IMR-90 (cell line): ENCODE data around the gene CITED2. TPM values are rescaled to one million over a fixed set of nuclear protein-coding genes. Genes with fewer than 3 reads are reported as not detected.
A peak's percentile ranks its signal among the peaks of the same experiment; 100 is the strongest.

Experiments used
- ATAC-seq: fragments of 200-7000 bp; cut with Tn5 transposase; 2 replicates; pipeline ENCODE4 v1.9.1; 2020; ENCODE audit warnings: low read depth, mild to moderate bottlenecking, moderate library complexity
- BruUV-seq: library from RNA; stranded (reverse); fragments of 400-500 nt; replicated peaks from 2 replicates; lab custom pipeline; 2021; lab: Mats Ljungman, UMichigan
- CTCF ChIA-PET: fragments of 300-600 bp; formaldehyde crosslinking; extraction: SDS; loops from one replicate; lab custom pipeline; 2021; ENCODE audit warnings: antibody characterized with exemption; lab: Yijun Ruan, JAX
- POLR2A ChIA-PET: fragments of 300-600 bp; sonication (Branson Sonifier 250); formaldehyde crosslinking; loops from one replicate; lab custom pipeline; 2022; ENCODE audit warnings: antibody characterized with exemption; ENCODE audit not compliant: unreplicated experiment; lab: Charles Lee
- DNase-seq: peaks from one replicate; pipeline ENCODE4 v3.0.0; 2013
- H2AFZ ChIP-seq: replicated peaks from 2 replicates; pipeline ENCODE3; 2013; ENCODE audit warnings: low read length, mild to moderate bottlenecking; ENCODE audit not compliant: poor library complexity
- H2AK5ac ChIP-seq: 2 replicates; pipeline ENCODE4 v1.6.1; 2013; ENCODE audit warnings: low read depth, low read length, inconsistent platforms
- H2AK9ac ChIP-seq: replicated peaks from 2 replicates; pipeline ENCODE3; 2013; ENCODE audit warnings: mild to moderate bottlenecking, low read depth, low read length, moderate library complexity; ENCODE audit not compliant: poor library complexity
- H2BK120ac ChIP-seq: 2 replicates; pipeline ENCODE4 v1.6.1; 2013; ENCODE audit warnings: low read depth, low read length, inconsistent platforms
- H2BK15ac ChIP-seq: 3 replicates; pipeline ENCODE4 v1.6.1; 2013; ENCODE audit warnings: low read depth, low read length, inconsistent platforms
- H2BK20ac ChIP-seq: 2 replicates; pipeline ENCODE4 v1.6.1; 2013; ENCODE audit warnings: low read depth, mild to moderate bottlenecking, inconsistent platforms, low read length, moderate library complexity
- H2BK5ac ChIP-seq: 2 replicates; pipeline ENCODE4 v1.6.1; 2013; ENCODE audit warnings: mild to moderate bottlenecking, low read depth, low read length, inconsistent platforms; ENCODE audit not compliant: poor library complexity, severe bottlenecking
- H3K14ac ChIP-seq: replicated peaks from 2 replicates; pipeline ENCODE4 v1.6.1; 2013; ENCODE audit warnings: low read depth, low read length, inconsistent platforms
- H3K18ac ChIP-seq: 2 replicates; pipeline ENCODE4 v1.6.1; 2013; ENCODE audit warnings: low read depth, low read length, control low read depth
- H3K23ac ChIP-seq: 2 replicates; pipeline ENCODE4 v1.6.1; 2013; ENCODE audit warnings: low read depth, low read length, inconsistent platforms
- H3K27ac ChIP-seq: 2 replicates; pipeline ENCODE4 v1.5.1; 2013; ENCODE audit warnings: mild to moderate bottlenecking, control low read depth, low read length; ENCODE audit not compliant: insufficient read depth
- H3K27me3 ChIP-seq: 2 replicates; pipeline ENCODE4 v1.6.1; 2013; ENCODE audit warnings: low read length; ENCODE audit not compliant: control insufficient read depth, insufficient read depth
- H3K36me3 ChIP-seq: 2 replicates; pipeline ENCODE4 v1.6.1; 2013; ENCODE audit warnings: low read length, mixed read lengths; ENCODE audit not compliant: control insufficient read depth, insufficient read depth
- H3K4ac ChIP-seq: 2 replicates; pipeline ENCODE4 v1.6.1; 2013; ENCODE audit warnings: low read depth, low read length, inconsistent platforms
- H3K4me1 ChIP-seq: 2 replicates; pipeline ENCODE4 v1.6.1; 2013; ENCODE audit warnings: low read length, mixed read lengths; ENCODE audit not compliant: control insufficient read depth, insufficient read depth
- H3K4me2 ChIP-seq: 2 replicates; pipeline ENCODE4 v1.6.1; 2013; ENCODE audit warnings: low read depth, mild to moderate bottlenecking, control low read depth, low read length, moderate library complexity
- H3K4me3 ChIP-seq: 2 replicates; pipeline ENCODE4 v1.5.1; 2013; ENCODE audit warnings: low read depth, mild to moderate bottlenecking, control low read depth, low read length, moderate library complexity; ENCODE audit not compliant: insufficient read depth
- H3K56ac ChIP-seq: 2 replicates; pipeline ENCODE4 v1.6.1; 2013; ENCODE audit warnings: low read length, inconsistent platforms; ENCODE audit not compliant: insufficient read depth; ENCODE audit errors: extremely low read depth
- H3K79me1 ChIP-seq, 2 experiments: 2 replicates each; pipeline ENCODE4 v1.6.1; 2013; ENCODE audit warnings: low read length in 2 of 2, inconsistent platforms in 1 of 2, low read depth in 1 of 2
- H3K9ac ChIP-seq: 2 replicates; pipeline ENCODE4 v1.6.1; 2013; ENCODE audit warnings: low read depth, low read length, control low read depth
- H3K9me1 ChIP-seq: 2 replicates; pipeline ENCODE4 v1.6.1; 2013; ENCODE audit warnings: low read length, inconsistent platforms; ENCODE audit not compliant: insufficient read depth
- H3K9me3 ChIP-seq: 2 replicates; pipeline ENCODE4 v1.6.1; 2013; ENCODE audit warnings: low read length; ENCODE audit not compliant: control insufficient read depth, insufficient read depth
- H4K20me1 ChIP-seq: 2 replicates; pipeline ENCODE4 v1.6.1; 2013; ENCODE audit warnings: low read length, inconsistent platforms; ENCODE audit not compliant: insufficient read depth
- H4K5ac ChIP-seq: 2 replicates; pipeline ENCODE4 v1.6.1; 2013; ENCODE audit warnings: mild to moderate bottlenecking, low read depth, low read length, control low read depth
- H4K8ac ChIP-seq, 2 experiments: 2 replicates each; pipeline ENCODE4 v1.6.1; 2013; ENCODE audit warnings: low read depth in 2 of 2, low read length in 2 of 2, control low read depth in 1 of 2, inconsistent platforms in 1 of 2
- H4K91ac ChIP-seq: 2 replicates; pipeline ENCODE4 v1.6.1; 2013; ENCODE audit warnings: low read depth, low read length, inconsistent platforms; ENCODE audit not compliant: insufficient read depth
- BHLHE40 ChIP-seq: fragments of 150-350 bp; IDR thresholded peaks from 2 replicates; pipeline ENCODE4 v1.6.1; 2016; ENCODE audit warnings: mild to moderate bottlenecking, low read depth, low read length
- CEBPB ChIP-seq: IDR thresholded peaks from 2 replicates; pipeline ENCODE4 v1.6.1; 2012; ENCODE audit warnings: low read depth, low read length, improper control_type of control experiment
- CHD1 ChIP-seq: IDR thresholded peaks from 2 replicates; pipeline ENCODE4 v1.6.1; 2012; ENCODE audit warnings: low read depth, low read length, improper control_type of control experiment
- MAFK ChIP-seq: IDR thresholded peaks from 2 replicates; pipeline ENCODE4 v1.6.1; 2012; ENCODE audit warnings: low read depth, low read length, improper control_type of control experiment
- MAZ ChIP-seq: IDR thresholded peaks from 2 replicates; pipeline ENCODE4 v1.6.1; 2012; ENCODE audit warnings: low read depth, mild to moderate bottlenecking, low read length, improper control_type of control experiment, moderate library complexity, borderline replicate concordance
- MXI1 ChIP-seq: IDR thresholded peaks from 2 replicates; pipeline ENCODE4 v1.6.1; 2012; ENCODE audit warnings: low read depth, mild to moderate bottlenecking, low read length, moderate library complexity, borderline replicate concordance
- POLR2A ChIP-seq: IDR thresholded peaks from 2 replicates; pipeline ENCODE4 v1.6.1; 2012; ENCODE audit warnings: mild to moderate bottlenecking, low read depth, low read length
- RAD21 ChIP-seq: IDR thresholded peaks from 2 replicates; pipeline ENCODE4 v1.6.1; 2012; ENCODE audit warnings: low read length, improper control_type of control experiment
- RCOR1 ChIP-seq: IDR thresholded peaks from 2 replicates; pipeline ENCODE4 v1.6.1; 2012; ENCODE audit warnings: mild to moderate bottlenecking, low read length, improper control_type of control experiment; ENCODE audit not compliant: insufficient replicate concordance
- RFX5 ChIP-seq: IDR thresholded peaks from 2 replicates; pipeline ENCODE4 v1.8.0; 2012; ENCODE audit warnings: low read depth, mild to moderate bottlenecking, low read length, moderate library complexity
- SMC3 ChIP-seq: fragments of 150-350 bp; IDR thresholded peaks from 2 replicates; pipeline ENCODE4 v1.6.1; 2016; ENCODE audit warnings: low read depth, mild to moderate bottlenecking, antibody characterized with exemption, low read length, moderate library complexity
- WGBS, 2 experiments: methylation state at CpG; one replicate each; pipeline versions ENCODE4 v1.1.5 to v1.1.7; 2013; ENCODE audit warnings: missing lambda C conversion rate in 2 of 2; ENCODE audit not compliant: insufficient read length in 1 of 2; ENCODE audit errors: extremely low coverage in 2 of 2; 5-methylcytosine and 5-hydroxymethylcytosine counted together
- dilution Hi-C: fragments of 300-500 bp; cut with HindIII; formaldehyde crosslinking; loops from one replicate; pipeline ENCODE4 v1.14.3; 2018; ENCODE audit warnings: low sequenced_read_pairs; ENCODE audit not compliant: unreplicated experiment
- in situ Hi-C: fragments of 300-500 bp; cut with MboI; formaldehyde crosslinking; loops from 3 replicates; pipeline ENCODE4 v1.14.3; 2019; ENCODE audit warnings: low sequenced_read_pairs, inconsistent platforms, mixed read lengths
- intact Hi-C: fragments of 100-400 bp; cut with micrococcal nuclease; formaldehyde crosslinking; loops from 2 replicates; pipeline ENCODE4 v1.10.0; 2022
- polyA plus RNA-seq, 3 experiments: library from polyadenylated mRNA; depleted of rRNA; stranded (reverse); fragments of >200 nt; gene quantifications; 2 replicates each; pipeline ENCODE4 v1.2.3, GENCODE V29; 2012; ENCODE audit warnings: low replicate concordance in 1 of 3
- total RNA-seq: library from RNA; depleted of rRNA; stranded (reverse); fragments of >200 nt; gene quantifications from 2 replicates; pipeline ENCODE4 v1.2.3, GENCODE V29; 2012
- TF ChIP-seq, protein P1 (sequence below): fragments of 150-350 bp; IDR thresholded peaks from 2 replicates; pipeline ENCODE4 v1.6.1; 2017; ENCODE audit warnings: mild to moderate bottlenecking, antibody characterized with exemption, low read length, low read depth
- TF ChIP-seq, protein P2 (sequence below): fragments of 150-350 bp; IDR thresholded peaks from 2 replicates; pipeline ENCODE4 v1.6.1; 2016; ENCODE audit warnings: low read depth, mild to moderate bottlenecking, low read length, moderate library complexity, borderline replicate concordance
- TF ChIP-seq, protein P3 (sequence below): conservative IDR thresholded peaks from 2 replicates; pipeline ENCODE4 v1.5.1; 2012; ENCODE audit warnings: mild to moderate bottlenecking, low read depth, low read length, improper control_type of control experiment

The CITED2 gene
- total and polyA plus RNA-seq, 2 of the 4 experiments (the other 2 are of a cell fraction): 163 to 483 TPM

DNA sequence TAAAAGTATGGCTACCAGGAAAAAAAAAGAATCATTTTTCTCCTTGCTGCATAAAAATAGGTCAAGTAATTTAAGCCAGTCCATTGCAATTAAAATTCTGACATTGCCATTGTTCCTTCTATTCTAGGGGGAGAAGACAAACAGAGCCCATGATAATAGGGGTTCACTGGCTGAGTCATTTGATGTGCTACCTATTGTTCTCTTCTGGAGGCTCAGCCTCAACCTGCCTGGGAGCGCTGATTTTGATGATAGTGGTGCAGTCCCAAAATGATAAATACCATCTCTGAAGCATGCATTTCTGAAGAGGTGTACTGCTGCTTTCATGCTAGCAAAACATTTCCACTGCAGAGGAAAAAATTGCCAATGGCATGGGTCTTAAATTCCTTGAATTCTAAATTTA, 5.8 kb downstream of the CITED2 start:
- no peak for DNase-seq
- peaks cover 27% of the 10 kb centered on the region for H4K20me1 ChIP-seq
- no peak overlapping the region for H2BK120ac ChIP-seq
- in situ Hi-C loops: loop anchor here (5.0 to 25.0 kb wide), 3 partner anchors 551 to 1544 kb away; partner anchors contain the start of gene PERP
- no peaks in the 10 kb centered on the region for H3K9me1 ChIP-seq
- H4K91ac ChIP-seq: no peak overlapping the region
- no peak overlapping the region for H4K5ac ChIP-seq
- ChIA-PET POLR2A (no interaction called here), CTCF (no interaction called here)
- H4K8ac ChIP-seq: no peak overlapping the region
- H3K27ac ChIP-seq: peak overlapping the region; percentile 11; the same call in 1 of the 2 replicates
- BruUV-seq: no TSS peak
- H3K18ac ChIP-seq: no peak overlapping the region
- no peak overlapping the region for H3K56ac ChIP-seq
- no peak overlapping the region for H2BK5ac ChIP-seq
- no peak overlapping the region for H3K14ac ChIP-seq
- H3K4ac ChIP-seq: no peak overlapping the region
- H3K4me2 ChIP-seq: no peak overlapping the region
- H3K27me3 ChIP-seq: no peaks in the 10 kb centered on the region
- H3K79me1 ChIP-seq: peaks cover 0 to 3% of the 10 kb centered on the region in 2 experiments; a peak in 1 of 4 replicates
- no peak overlapping the region for H3K4me3 ChIP-seq
- H3K9me3 ChIP-seq: no peaks in the 10 kb centered on the region
- intact Hi-C loops: loop anchor here (1.0 to 10.0 kb wide), 5 partner anchors 514 to 1553 kb away; no protein-coding TSS in a partner anchor
- no peak for ATAC-seq
- H2BK15ac ChIP-seq: no peak overlapping the region
- dilution Hi-C loops: no loop called here
- TF ChIP-seq RAD21 (no peak), BHLHE40 (no peak), SMC3 (no peak), MXI1 (no peak), CHD1 (no peak), RFX5 (no peak), CEBPB (no peak), RCOR1 (no peak), MAFK (no peak), POLR2A (no peak), MAZ (no peak)
- TF ChIP-seq, protein P1, sequence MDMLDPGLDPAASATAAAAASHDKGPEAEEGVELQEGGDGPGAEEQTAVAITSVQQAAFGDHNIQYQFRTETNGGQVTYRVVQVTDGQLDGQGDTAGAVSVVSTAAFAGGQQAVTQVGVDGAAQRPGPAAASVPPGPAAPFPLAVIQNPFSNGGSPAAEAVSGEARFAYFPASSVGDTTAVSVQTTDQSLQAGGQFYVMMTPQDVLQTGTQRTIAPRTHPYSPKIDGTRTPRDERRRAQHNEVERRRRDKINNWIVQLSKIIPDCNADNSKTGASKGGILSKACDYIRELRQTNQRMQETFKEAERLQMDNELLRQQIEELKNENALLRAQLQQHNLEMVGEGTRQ: no peak
- TF ChIP-seq, protein P2, sequence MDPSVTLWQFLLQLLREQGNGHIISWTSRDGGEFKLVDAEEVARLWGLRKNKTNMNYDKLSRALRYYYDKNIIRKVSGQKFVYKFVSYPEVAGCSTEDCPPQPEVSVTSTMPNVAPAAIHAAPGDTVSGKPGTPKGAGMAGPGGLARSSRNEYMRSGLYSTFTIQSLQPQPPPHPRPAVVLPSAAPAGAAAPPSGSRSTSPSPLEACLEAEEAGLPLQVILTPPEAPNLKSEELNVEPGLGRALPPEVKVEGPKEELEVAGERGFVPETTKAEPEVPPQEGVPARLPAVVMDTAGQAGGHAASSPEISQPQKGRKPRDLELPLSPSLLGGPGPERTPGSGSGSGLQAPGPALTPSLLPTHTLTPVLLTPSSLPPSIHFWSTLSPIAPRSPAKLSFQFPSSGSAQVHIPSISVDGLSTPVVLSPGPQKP: no peak
- TF ChIP-seq, protein P3, sequence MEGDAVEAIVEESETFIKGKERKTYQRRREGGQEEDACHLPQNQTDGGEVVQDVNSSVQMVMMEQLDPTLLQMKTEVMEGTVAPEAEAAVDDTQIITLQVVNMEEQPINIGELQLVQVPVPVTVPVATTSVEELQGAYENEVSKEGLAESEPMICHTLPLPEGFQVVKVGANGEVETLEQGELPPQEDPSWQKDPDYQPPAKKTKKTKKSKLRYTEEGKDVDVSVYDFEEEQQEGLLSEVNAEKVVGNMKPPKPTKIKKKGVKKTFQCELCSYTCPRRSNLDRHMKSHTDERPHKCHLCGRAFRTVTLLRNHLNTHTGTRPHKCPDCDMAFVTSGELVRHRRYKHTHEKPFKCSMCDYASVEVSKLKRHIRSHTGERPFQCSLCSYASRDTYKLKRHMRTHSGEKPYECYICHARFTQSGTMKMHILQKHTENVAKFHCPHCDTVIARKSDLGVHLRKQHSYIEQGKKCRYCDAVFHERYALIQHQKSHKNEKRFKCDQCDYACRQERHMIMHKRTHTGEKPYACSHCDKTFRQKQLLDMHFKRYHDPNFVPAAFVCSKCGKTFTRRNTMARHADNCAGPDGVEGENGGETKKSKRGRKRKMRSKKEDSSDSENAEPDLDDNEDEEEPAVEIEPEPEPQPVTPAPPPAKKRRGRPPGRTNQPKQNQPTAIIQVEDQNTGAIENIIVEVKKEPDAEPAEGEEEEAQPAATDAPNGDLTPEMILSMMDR: no peak
- H3K36me3 ChIP-seq: peaks cover 16% of the 10 kb centered on the region
- peaks cover 7% of the 10 kb centered on the region for H3K4me1 ChIP-seq
- 83% methylated on average over 1 of the region's 1 CpG; no CpG with 5 or more reads in 1 of the 2 experiments for WGBS, 2 experiments
- H2BK20ac ChIP-seq: no peak overlapping the region; the same call in 1 of the 2 replicates
- H2AK5ac ChIP-seq: 0 out of 2 replicates have a peak overlapping the region, but pooled peaks have one; percentile 30
- no peak overlapping the region for H2AK9ac ChIP-seq
- H3K23ac ChIP-seq: no peak overlapping the region
- H2AFZ ChIP-seq: no peak overlapping the region
- no peak overlapping the region for H3K9ac ChIP-seq
